Stimulated activated CD4-positive, alpha-beta T cell treated with anti-CD3 and anti-CD28 coated beads, TNF-alpha, amount 100 ng/mL, for 48 hours (primary cell): Measurements from ENCODE around the gene STIM2.
A peak's percentile ranks its signal among the peaks of the same experiment; 100 is the strongest.
"Not testable (repeated sequence)": the region's sequence is repeated elsewhere in the genome, so short reads cannot be mapped to it uniquely, and the experiment has no call there.

Experiments used
- DNase-seq, 3 donors: peaks; one replicate each; pipeline ENCODE4 v3.0.0-alpha.2; 2020; ENCODE audit warnings: low read depth in 3 of 3

The STIM2 gene

DNA sequence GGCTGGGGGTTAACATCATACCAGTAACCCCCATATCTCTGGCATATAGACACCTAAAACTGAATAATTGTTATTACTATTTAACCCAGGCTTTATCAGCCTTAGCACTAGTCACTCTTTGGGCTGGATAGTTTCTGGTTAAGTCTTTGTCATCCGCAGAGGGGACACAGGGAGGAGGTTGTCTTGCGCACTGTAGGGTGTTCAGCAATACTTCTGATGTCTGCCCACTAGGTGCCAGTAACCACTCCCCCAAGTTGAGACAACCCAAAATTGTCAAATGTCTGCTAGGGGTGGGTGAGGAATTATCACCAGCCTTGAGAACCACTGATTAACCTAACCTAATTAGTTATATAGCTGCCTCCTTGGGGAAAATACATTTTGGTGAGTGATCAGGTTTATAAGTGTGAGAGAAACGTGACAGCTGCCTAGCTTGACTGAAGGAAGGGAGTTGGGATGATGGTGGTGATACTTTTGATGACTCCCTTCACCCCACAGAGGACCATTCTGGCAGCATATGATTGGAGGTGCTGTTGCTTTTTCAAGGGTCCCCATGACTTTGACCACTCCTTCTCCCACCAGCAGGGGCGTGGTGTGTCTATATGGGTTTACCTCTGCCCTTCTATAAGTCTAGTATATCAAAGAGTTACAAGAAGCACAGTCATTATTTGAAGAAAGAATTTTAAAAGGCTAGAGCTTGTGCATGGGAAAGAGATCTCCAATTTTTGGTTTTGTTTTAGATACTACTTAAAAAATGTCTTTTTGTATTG lies 140.9 kb downstream of the STIM2 start:
- no peak for DNase-seq

DNA sequence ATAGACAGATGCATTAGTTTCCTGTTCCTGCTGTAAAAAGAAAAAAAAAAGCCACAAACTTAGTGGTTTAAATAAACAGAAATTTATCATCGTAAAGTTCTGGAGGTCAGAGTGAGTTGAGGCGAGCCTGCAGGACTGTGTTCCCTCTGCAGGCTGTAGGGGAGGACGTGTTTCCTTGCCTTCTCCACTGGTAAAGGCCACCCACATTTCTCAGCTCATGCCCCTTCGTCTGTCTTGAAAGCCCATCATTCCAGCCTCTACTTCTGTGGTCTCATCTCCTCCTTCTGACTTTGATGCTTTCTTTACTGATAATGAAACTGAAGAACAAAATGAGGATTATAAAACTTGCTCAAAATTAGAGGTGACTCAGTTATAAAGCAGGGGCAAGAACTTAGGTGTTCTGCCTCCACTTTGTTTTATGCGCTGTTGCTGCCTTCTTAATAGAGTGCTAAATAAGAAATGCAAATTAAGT lies 143.0 kb downstream of the STIM2 start:
- peak in 1 of 3 donors; percentile 20 for DNase-seq

DNA sequence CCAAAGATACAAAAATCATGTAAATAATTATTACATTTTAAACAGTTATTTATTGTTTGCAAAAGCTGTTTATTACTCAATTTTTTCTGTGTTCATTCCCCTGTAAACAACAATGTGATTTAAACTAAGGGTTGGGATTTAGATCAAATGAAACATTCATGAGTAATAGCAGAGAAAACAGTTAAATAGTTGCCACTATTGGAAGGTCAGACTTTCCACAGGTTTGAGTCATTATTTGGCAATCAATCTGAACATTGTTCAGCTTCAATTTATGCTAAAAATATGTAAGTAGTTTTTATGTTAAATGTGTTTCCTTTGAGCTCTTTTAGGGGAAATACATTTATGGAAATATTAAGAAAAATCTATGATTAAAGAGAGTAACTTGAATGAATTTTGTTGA lies 144.9 kb downstream of the STIM2 start:
- DNase-seq = no peak

DNA sequence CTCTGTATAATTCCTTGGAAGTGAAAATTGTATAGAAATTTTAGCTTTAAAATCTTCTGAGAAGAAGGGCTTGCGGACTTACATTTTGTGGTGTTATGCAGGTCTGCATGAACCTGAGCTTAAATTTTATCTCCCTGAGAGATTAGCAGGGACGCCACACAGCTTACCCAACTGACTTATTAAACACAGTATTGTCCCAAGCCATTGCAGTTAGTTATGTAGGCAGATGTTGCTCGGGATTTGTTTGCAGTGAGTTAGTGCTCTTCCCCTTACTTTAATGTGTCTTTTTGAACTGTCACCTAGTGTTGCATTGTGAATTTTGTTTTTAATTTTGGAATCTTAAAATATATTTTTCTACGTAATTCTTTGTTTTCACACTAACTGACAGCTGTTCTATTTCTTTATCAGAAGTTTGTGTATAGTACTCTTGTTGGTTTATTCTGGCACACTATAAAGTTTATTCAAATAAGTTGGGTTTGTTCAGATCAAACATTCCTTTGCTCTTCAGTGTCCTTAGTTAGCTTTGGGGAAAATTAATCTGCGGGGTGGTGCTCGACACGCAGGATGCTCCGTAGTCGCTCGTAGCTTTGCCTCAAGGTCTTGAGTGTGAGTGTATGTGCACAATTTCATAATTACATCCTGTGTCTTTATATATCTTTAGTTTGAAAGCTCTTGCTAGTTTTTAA lies 145.4 kb downstream of the STIM2 start:
- DNase-seq = no peak

DNA sequence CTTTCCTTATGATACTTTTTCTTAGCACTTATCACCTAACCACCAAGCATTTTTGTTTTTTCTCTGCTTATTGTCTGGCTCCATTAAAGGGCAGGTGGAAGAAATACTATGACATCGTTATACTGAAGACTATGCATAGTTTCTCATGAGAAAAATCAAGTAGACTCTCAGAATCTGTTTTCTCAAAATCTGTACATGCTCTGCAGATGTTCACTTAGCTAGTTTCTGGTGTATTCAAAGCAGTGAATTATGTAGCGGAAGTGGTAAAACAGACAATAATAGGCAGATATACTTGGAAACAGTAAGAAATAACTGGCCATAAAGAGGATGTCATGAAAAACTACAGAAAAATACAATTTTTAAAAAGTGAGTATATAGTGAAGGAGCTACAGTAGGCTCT lies 146.0 kb downstream of the STIM2 start:
- no peak for DNase-seq

DNA sequence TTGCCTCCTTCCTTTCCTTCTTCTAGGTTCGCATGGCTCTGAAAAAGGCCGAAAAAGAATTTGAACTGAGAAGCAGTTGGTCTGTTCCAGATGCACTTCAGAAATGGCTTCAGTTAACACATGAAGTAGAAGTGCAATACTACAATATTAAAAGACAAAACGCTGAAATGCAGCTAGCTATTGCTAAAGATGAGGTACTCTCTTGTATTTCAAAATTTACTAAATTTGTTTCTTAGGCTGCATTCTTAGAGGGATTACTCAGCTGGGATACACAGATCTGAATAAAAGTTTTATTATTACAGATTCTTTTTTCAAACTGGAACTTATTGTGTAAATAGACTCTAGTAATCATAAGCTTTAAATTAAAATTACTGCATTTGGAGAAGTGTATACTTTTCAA lies 146.9 kb downstream of the STIM2 start:
- DNase-seq = no peak

DNA sequence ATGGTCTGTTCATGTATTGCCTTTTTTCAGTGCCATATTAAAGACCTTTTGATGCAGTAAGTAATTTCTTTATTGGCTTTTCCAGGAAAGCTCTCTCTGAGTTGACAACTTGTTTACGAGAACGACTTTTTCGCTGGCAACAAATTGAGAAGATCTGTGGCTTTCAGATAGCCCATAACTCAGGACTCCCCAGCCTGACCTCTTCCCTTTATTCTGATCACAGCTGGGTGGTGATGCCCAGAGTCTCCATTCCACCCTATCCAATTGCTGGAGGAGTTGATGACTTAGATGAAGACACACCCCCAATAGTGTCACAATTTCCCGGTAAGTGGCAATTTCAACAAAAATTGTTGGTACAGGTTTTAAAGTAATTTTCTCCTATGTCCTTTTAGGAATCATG lies 148.0 kb downstream of the STIM2 start:
- no peak for DNase-seq

DNA sequence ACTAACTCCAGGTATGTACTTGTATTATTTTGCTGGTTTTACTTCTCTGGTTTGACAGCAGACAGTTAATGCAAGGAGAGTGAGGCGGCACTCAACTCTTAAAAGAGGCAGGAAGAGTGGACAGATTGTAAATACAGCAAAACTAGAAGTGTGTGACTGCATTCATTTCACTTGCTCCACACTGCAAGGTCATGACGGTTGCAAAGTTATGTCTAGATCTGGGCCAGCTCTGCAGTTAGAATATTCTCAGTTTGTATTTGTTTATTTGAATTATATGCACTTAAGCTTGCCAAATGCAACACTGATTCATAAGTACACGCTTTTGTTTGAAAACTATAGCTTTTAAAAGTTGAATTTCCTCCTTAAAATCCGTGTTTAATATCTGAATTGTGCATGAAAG lies 148.9 kb downstream of the STIM2 start:
- DNase-seq = no peak

DNA sequence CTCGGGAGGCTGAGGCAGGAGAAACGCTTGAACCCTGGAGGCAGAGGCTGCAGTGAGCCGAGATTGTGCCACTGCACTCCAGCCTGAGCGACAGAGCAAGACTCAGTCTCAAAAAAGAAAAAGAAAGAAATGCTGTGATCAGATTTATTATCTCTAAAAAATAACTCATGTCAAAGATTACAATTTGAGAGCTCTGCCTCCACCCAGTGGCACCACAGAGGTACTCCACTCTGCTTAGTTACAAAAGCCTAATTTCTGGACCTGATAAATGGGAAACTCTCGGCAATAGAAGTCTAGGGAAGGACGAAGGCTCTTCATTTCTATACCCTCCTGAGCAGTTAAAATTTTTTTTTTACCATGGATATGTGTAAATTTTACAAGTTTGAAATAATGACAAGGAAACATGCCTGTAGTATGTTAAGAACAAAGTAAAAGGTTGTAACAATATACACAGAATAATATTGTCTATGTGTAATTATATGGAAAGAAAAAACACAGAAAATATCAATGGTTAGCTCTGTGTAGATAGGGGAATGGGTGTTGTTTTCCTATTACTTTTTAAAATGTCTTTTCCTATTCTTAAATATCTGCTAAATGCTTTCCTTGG lies 149.8 kb downstream of the STIM2 start:
- DNase-seq = peak in 1 of 3 donors; percentile 54

DNA sequence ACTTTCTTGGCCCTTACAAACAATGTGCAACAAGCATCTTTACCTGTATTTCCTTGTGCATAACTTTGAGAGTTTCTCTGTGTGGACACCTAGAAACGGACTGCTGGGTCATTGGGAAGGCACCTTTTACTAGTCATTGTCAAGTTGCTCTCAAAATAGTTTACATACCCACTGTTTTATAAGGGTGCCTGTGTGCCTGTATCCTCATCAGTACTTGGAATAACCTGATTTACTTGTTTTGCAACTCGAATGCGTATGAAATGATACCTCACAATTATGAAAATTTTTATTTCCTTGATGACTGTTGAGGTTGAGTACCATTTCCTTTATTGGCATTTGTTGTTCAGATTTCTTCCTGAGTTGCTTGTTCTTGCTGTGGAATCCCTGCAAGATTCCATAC lies 150.8 kb downstream of the STIM2 start:
- DNase-seq = no peak

DNA sequence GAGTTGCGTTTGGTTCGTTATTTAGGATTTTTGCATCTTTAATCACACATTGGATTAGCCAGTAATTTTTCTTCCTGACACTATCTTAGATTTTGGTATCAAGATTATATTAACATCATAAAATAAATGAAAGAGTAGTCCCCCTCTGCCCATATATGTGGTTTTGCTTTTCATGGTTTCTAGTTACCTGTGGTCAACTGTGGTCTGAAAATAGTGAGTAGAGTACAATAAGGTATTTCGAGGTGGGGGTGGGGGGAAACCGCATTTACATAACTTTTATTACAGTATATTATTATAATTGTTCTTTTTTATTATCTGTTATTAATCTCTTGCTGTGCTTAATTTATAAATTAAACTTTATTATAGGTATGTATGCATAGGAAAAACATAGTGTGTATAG lies 152.4 kb downstream of the STIM2 start:
- no peak for DNase-seq

DNA sequence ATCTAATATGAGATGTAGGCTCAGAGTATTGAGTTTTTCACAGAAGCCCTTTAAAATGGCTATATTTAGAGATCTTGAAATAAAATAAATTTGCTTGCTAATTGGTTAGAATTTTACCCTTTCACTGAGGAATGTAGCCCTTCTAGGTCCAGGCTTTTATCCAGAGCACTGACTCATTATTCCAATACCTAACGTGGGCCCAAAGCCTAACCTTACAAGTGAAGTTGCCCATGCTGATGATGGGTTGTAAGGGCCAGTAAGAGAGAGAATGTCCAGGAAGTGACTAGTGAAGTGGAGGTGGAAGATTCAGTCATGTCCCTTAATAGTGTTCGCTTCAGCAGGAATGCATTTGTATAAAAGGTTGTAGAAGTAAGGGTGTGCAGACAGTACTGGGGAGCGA lies 155.9 kb downstream of the STIM2 start:
- no peak for DNase-seq

DNA sequence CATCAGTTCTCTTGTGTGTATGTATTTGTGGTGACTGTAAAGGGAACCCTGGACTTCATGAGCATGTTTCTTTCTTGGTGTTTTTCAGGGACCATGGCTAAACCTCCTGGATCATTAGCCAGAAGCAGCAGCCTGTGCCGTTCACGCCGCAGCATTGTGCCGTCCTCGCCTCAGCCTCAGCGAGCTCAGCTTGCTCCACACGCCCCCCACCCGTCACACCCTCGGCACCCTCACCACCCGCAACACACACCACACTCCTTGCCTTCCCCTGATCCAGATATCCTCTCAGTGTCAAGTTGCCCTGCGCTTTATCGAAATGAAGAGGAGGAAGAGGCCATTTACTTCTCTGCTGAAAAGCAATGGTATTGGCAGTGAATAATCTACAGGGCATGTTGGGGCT lies 157.0 kb downstream of the STIM2 start:
- no peak for DNase-seq

DNA sequence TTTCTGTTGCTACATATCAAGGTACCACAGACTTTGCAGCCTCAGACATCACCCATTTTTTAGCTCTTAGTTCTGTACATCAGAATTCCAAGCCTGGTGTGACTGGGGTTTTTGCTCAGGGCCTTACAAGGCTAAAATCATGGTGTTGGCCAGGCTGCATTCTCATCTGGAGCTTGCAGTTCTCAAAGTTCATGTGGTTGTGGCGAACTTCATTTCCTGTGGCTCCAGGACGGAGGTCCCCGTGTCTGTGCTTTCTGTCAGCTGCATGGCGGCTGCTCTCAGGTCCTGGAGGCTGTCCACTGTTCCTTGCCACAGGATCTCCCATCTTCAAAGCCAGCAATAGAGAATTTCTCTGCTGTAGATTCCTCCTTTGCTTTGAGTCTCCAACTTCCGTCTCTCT lies 157.4 kb downstream of the STIM2 start:
- no peak for DNase-seq

DNA sequence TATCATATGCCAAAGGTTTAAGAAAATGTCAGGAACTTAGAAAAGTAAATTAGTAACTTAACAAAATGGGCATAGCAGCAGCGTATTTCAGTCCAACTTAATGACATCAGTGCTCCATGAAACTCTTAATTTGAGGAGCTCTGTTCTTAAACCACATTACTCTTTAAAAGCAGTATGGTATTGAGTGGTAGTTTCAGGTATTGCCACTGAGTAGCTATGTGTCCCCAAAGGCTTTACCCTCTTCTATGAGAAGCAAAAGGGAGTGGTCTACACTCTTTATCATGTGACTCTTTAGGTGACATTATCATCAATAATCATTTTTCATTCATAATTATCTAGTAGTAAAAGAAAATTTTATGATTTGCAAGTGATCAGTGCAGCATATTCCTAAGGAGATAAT lies 158.3 kb downstream of the STIM2 start:
- DNase-seq = no peak

DNA sequence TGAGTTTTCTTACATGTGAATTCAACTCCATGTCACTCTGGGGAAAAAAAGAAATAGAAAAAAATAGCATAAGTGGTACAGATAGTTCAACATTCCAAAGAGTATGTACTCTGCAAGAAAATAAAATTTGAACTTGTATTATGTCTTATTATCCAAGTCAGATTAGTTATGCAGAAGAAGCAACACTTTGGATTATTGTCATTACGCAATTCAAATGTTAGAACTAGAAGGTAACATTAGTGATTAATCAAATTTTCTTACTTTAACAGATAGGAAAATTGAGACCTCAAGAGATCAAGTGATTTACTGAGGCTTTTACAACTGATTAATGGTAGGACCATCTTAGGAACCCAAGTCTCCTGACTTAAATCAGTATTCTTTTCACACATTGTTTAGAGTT lies 159.1 kb downstream of the STIM2 start:
- DNase-seq = no peak

DNA sequence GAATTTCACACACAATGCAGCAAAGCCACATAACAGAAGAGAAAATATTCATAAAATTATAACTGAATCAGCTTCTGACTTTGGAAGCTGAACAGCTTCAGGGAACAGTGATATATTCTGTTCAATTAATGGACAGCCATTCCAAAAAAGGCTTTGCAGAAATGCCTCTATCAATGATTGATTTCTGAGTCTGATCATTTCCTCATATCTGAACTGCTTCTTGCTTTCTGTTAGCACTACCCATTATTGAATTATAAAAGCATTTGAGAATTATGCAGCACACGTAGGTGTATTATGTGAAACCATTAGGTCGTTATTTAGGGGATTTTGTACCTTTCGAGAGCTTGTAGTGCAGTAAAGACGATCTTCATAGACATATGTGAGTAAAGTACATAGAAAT lies 159.6 kb downstream of the STIM2 start:
- DNase-seq = no peak

DNA sequence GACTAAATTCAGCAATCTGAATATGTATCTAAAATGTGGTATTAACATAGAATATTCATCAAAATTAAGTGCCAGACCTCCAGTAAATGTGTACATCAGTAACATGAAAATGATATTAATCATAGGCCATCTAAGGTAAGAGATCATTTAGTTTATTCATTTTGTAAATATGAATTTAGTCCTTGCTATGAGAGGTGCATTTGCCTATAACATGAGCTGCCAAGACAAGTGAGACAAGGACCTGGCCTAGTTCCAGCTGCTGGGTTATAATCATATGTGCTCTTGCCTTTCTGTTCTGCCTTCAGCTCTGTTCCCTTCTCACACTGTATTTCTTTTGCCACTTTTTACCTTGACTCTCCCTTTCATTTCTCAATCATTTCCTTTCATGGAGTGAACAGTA lies 160.0 kb downstream of the STIM2 start:
- no peak for DNase-seq

DNA sequence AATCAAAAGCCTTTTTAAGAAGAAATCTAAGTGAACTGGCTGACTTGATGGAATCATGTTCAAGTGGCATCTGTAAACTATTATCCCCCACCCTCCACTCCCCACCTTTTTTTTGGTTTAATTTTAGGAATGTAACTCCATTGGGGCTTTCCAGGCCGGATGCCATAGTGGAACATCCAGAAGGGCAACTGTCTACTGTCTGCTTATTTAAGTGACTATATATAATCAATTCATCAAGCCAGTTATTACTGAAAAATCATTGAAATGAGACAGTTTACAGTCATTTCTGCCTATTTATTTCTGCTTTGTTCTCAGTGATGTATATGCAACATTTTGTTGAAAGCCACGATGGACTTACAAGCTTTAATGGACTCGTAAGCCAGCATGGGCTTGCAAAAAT lies 162.3 kb downstream of the STIM2 start:
- no peak for DNase-seq

DNA sequence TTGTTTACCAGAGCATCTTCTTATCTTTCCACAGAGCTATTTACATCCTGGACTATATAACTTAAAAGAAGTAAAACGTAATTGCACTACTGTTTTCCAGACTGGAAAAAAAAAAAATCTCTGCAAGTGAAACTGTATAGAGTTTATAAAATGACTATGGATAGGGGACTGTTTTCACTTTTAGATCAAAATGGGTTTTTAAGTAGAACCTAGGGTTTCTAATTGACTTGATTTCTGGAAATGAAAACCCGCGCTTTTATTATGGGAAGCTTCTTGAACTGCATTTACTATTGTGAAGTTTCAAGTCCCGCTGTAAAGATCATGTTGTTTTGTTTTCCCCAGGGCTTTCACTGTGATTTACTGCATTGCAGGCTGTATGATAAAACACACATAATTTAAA lies 162.7 kb downstream of the STIM2 start:
- no peak for DNase-seq

DNA sequence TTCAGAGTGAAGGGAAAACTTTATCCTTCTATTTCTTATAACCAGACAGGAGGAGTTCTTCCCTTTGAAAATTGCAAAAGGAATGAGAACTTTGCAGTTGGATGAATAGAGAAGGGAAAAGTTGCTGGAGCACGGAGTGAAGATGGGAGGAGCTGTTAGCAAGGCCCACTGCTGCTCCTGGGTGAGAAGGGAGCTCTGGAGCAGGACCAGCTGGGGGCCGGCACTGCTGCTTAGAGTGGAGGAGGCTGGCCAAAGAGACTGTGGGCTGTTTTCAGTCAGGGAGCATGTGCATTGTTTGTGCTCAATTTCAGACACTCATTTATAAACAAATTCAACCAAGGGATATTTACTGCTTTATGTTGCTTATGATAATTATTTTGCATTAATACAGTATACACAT lies 164.2 kb downstream of the STIM2 start:
- no peak for DNase-seq

DNA sequence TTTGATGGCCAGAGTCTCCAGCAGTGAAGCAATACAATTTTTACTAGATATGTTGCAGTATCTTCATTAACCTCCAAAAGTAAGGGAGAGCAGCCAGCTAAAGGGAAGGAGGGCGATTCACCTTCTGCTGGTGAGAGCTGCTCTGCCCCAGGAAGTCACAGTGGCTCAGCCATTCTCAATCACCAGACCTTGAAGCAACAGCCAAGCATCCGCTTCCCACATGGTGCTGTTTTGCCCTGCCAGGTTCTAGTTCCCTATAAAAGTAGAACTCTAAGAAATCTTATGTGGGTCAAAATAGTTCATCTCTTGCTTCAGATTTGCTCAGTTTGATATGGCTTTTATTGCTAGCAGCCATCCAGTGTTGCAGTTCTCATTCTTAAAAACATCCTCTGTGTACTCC lies 166.8 kb downstream of the STIM2 start:
- no peak for DNase-seq

DNA sequence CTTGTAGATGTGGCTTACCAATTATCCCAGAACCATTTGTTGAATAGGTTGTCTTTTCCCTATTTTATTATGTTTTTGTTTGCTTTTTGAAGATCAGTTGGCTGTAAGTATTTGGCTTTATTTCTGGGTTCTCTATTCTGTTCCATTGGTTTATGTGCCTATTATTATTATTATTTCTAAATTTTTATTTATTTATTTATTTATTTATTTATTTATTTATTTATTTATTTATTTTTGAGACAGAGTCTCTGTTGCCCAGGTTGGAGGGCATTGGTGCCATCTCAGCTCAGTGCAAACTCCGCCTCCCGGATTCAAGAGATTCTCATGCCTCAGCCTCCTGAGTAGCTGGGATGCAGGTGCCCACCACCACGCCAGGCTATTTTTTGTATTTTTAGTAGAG lies 174.5 kb downstream of the STIM2 start:
- DNase-seq = not testable (repeated sequence)
